ENCODE data around the gene TBC1D8. TPM values are rescaled to one million over a fixed set of nuclear protein-coding genes. Genes with fewer than 3 reads are reported as not detected.

Gene TBC1D8
- total RNA-seq, 1 donor = 1.6 TPM

GRCh38 chr2:101004620-101005325 is 146.4 kb downstream of the TBC1D8 start:
- DNase-seq (ENCODE audit: low read depth in 2 of 3, low spot score in 2 of 3) = no peak

- no peak for DNase-seq (ENCODE audit: low read depth in 2 of 3, low spot score in 2 of 3)
Observed at GRCh38 chr2:101003278-101003775, 147.9 kb downstream of the TBC1D8 start.

- DNase-seq (ENCODE audit: low read depth in 2 of 3, low spot score in 2 of 3) = no peak
Observed at GRCh38 chr2:101002562-101003277, 148.5 kb downstream of the TBC1D8 start.

- peak; percentile 79 to 98 (median 97) for DNase-seq (ENCODE audit: low read depth in 2 of 3, low spot score in 2 of 3)
Observed at GRCh38 chr2:101001691-101002561, 149.3 kb downstream of the TBC1D8 start, which contains the start of gene RPL31. Gene RPL31, plus strand, starts transcription at chr2:101002289. Its CDS starts 413 bp downstream, at chr2:101002702.

GRCh38 chr2:100999995-101000394 is 151.2 kb downstream of the TBC1D8 start:
- DNase-seq (ENCODE audit: low read depth in 2 of 3, low spot score in 2 of 3) = no peak

- no peak for DNase-seq (ENCODE audit: low read depth in 2 of 3, low spot score in 2 of 3)
Observed at GRCh38 chr2:100998235-100998573, 153.0 kb downstream of the TBC1D8 start.

GRCh38 chr2:100997509-100998234 is 153.5 kb downstream of the TBC1D8 start:
- DNase-seq (ENCODE audit: low read depth in 2 of 3, low spot score in 2 of 3) = no peak

GRCh38 chr2:100995309-100996075 is 155.7 kb downstream of the TBC1D8 start:
- no peak for DNase-seq (ENCODE audit: low read depth in 2 of 3, low spot score in 2 of 3)

- DNase-seq (ENCODE audit: low read depth in 2 of 3, low spot score in 2 of 3) = no peak
Observed at GRCh38 chr2:100993294-100993693, 157.9 kb downstream of the TBC1D8 start.

GRCh38 chr2:100992262-100992661 is 158.9 kb downstream of the TBC1D8 start:
- peak in 1 of 3 donors; percentile 26 for DNase-seq (ENCODE audit: low read depth in 2 of 3, low spot score in 2 of 3)

GRCh38 chr2:100991404-100991773 is 159.8 kb downstream of the TBC1D8 start:
- DNase-seq (ENCODE audit: low read depth in 2 of 3, low spot score in 2 of 3) = no peak

- DNase-seq (ENCODE audit: low read depth in 2 of 3, low spot score in 2 of 3) = no peak
Observed at GRCh38 chr2:100990650-100991403, 160.4 kb downstream of the TBC1D8 start.

- DNase-seq (ENCODE audit: low read depth in 2 of 3, low spot score in 2 of 3) = no peak
Observed at GRCh38 chr2:100990166-100990565, 161.0 kb downstream of the TBC1D8 start.

- DNase-seq (ENCODE audit: low read depth in 2 of 3, low spot score in 2 of 3) = no peak
Observed at GRCh38 chr2:100989666-100990065, 161.5 kb downstream of the TBC1D8 start.

- DNase-seq (ENCODE audit: low read depth in 2 of 3, low spot score in 2 of 3) = no peak
Observed at GRCh38 chr2:100988630-100989417, 162.4 kb downstream of the TBC1D8 start.

- DNase-seq (ENCODE audit: low read depth in 2 of 3, low spot score in 2 of 3) = no peak
Observed at GRCh38 chr2:100987974-100988373, 163.2 kb downstream of the TBC1D8 start.

- DNase-seq (ENCODE audit: low read depth in 2 of 3, low spot score in 2 of 3) = no peak
Observed at GRCh38 chr2:100987536-100987935, 163.6 kb downstream of the TBC1D8 start.

GRCh38 chr2:100986157-100986556 is 165.0 kb downstream of the TBC1D8 start:
- no peak for DNase-seq (ENCODE audit: low read depth in 2 of 3, low spot score in 2 of 3)
